ENCODE measurements around the gene TRAK2.
"Not testable (repeated sequence)": the region's sequence is repeated elsewhere in the genome, so short reads cannot be mapped to it uniquely, and the experiment has no call there.

The TRAK2 gene

DNA sequence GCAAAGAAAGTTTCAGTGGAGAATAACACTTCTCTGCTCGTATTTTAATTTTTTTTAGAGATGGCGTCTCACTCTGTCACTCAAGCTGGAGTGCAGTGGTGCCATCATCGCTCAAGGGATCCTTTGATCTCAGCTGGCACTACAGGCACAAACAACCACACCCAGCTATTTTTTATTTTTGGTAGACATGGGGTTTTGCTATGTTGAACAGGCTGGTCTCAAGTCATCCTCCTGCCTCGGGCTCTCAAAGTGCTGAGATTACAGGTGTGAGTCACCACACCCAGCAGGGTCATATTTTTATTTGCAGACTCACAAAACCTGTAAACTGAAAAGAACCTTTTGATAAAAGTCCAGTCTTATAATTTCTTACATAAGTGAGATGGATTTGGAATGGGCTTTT, 2.6 kb downstream of the TRAK2 start:
- DNase-seq (ENCODE audit: low spot score), result no peak

DNA sequence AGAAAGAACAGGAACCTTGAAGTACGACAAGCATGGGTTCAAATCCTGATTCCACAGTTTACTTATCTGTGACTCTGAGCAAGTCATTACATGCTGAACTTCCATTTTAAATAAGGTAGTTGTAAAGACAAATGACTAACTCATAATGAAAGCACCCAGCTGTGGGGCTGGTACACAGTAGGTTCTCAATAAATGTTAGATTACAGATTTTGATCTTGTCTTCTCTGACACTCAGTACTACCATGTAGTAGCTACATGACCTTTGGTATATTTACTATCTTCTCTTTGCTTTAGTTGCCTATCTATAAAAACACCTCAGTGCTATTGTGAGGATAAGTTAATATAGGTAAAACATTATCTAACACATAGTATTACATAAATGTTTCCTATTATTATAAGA, 3.2 kb downstream of the TRAK2 start:
- DNase-seq (ENCODE audit: low spot score), result no peak

DNA sequence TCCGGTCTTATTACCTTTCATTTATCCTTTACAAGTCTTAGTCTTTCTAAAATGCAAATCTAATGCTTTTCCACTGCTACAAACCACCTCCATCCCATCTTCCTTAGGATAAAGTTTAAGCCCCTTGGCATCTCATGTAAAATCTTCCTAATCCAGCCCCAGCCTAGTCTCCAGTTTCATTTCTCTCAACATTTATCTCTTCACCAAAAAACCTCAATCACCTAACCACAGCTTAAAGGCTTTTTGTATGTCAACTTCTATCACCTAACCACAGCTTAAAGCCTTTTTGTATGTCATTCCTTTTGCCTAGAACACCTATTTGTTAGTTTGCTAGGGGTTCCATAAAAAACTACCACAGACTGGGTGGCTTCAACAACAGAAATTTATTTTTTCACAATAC, 4.2 kb downstream of the TRAK2 start:
- no peak for DNase-seq (ENCODE audit: low spot score)

DNA sequence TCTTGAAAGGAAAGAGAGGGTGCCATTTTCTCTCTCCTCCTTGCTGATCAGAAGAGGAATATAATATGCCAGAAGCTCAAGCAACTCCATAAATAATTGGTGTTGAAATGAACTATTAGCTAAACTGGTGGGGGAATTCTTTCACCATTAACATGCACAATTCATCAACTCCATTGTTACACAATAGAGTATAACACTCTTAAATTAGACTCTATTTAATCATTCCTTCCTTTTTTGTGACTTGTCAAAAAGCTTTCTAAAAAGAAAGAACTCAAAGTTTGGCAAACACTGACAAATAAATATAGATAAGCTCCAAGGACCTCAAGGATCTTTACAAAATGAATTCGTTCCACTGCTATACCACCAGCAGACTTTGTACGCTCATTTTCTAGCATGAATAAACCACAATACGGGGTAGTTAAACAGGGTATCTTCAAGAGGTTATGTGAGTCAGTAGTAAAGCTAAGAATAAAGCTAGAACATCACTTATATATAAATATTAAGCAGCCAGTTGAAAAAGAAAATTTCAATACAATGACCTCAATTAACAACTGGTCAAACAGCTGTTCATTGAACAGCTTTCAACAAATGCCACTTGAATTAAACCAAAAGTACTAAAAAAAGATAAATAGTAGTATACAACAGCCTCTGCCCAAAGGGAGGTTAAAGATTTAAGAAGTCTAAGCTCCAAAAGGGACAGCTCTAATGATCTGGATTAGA, 6.4 kb downstream of the TRAK2 start:
- DNase-seq (ENCODE audit: low spot score), result no peak

DNA sequence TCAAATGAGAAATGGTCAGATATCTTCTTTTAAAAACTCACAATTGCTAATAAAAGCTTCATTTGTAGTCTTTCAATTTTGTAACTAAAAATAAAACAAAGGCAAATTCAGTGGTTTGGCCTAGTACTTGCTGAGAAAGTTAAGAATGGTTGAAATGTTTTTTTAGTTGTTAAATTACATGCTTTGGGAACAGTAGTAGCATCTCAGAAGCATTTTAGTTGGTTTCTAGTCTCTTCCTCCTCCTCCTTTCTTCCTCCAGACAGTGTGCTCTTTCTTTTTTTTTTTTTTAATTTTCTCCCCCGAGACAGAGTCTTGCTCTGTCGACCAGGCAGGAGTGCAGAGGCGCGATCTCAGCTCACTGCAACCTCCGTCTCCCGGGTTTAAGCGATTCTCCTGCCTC, 9.8 kb downstream of the TRAK2 start:
- no peak for DNase-seq (ENCODE audit: low spot score)

DNA sequence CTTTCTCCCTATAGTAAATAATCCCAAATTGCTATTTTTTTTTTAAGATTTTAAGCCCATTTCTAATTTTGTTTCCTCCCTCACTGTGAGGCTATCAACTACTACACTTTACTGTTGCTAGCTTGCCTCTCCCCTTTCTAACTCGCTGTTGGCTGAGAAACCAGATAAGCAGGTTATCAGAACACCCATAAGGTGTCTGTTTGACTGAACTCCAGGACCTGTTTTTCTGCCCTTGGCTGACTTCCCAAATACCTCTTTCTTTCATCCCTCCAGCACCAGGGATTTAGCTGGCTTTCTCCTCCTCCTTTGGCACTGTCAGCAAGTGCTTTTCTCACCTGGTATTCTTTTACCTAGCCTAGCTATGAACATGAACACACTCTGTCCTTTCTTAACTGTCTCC, 11.1 kb downstream of the TRAK2 start:
- DNase-seq (ENCODE audit: low spot score), result no peak

DNA sequence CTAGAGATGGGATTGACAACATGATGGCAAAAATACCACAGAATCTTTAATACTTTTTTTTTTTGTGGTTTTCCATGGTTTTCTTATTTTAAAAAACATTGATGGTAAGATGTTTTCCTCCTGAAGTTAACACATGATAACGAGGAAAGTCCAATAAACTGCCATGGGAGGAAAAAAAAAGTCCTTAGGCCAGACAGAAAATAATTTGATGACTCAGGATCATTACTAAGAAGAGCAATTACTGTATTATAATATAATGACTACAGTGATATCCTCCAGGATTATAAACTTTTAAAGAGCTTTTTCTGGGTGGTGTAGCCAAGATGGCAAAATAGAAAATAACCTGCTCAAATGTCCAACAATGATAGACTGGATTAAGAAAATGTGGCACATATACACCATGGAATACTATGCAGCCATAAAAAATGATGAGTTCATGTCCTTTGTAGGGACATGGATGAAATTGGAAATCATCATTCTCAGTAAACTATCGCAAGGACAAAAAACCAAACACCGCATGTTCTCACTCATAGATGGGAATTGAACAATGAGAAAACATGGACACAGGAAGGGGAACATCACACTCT, 11.8 kb downstream of the TRAK2 start:
- not testable (repeated sequence) for DNase-seq (ENCODE audit: low spot score)

DNA sequence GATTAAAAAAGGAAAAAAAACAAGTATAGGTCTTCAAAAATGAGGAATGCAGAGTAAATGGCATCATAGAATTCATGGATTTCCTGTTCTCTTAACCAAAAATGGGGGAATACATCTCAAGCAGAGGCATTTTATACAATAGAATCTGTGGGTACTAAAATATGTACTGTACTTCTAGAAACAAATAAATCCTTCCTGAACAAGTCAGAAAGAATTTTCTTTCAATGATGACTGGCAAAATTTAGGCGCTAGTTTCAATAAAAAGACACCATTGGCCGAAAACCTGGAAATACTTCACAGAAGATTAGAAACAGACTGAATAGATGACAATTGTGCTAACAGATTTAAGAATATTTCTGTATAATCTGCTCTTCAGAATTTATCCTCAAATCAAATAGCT, 15.1 kb downstream of the TRAK2 start:
- no peak for DNase-seq (ENCODE audit: low spot score)

DNA sequence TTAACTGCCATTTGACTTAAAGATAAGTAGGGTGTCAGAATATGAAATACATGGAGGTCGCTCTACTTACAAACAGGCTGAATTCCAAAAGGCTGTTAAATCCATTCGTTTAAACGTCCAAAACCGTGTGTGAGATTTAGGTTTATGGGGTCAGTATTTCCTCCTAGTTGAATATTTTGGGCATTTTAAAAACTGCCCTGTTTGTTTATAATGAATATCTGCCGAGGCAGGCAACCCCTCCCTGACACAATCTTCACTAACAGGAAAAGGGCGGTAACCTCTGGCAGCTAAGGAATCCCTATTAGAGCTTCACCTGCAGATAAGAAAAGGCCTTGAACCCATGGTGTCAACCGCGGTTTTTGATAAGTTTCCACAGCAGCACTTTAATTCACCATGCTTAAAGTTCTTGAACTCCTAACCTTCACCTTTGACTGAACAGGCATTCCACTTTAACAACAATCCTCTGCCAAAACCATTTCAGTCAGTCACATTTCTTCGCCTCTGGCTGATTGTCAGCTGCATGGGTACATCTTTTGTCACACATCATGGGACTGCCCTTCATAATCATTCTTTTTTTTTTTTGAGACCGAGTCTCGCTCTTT, 17.8 kb downstream of the TRAK2 start:
- DNase-seq (ENCODE audit: low spot score), result no peak

DNA sequence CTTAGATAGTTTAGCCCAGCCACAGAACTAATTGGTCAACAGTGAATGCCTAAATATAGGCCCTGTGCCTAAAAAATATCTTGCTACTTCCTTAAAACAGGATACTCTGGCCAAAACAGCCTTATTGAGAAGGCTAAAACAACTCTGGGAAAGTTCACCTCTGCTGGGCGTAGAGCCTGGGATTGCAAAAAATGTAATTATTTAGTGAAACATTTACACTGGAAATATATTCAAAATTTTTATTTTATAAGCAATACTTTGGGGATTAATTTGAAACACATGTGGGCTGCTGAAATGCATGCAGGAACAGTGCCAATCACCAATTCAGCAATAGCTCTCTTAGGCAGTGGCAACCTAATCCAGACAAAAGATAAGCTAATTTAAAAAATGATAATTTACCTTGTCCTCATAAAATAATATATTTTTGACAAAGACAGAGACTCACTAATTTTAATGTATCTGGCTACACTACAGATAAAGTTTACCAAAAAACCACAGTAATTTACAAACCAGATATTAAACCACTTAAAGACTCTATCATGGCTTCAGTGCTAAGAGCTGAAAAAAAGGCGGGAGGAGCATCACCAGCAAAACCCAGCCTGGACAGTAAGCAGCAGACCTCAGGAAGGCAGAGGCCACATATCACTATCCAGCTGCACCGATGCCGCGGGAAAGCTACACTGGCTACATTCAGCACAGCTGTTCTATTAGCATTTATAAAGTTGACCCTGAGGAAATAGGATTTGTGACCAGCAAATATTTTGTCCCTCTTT, 18.5 kb downstream of the TRAK2 start:
- peak; percentile 22 for DNase-seq (ENCODE audit: low spot score)

DNA sequence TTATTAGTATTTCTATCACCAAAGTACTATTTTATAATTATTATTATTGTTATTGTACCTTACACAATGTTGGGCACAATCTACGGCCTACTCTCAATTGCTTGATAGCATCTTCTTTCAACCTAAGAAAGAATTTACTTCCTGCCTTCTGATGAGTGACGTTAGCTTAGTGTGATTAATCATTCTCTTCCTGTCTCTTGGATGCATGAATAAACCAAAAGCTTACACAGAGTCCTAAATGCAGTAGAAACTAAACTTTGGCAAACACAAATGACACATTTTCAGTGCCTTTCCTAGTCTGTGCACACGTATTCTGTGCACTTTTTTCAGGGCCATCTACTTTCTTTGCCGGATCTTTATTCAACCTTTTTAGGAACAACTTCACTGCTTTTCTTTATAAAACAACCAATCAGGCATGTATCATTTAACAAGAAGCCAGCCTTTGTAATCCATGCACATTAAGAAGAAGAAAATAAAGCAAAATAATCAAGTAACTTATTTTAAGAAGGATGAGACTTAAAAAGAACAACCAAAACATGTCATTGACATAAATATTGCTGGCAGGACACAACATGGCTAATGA, 19.1 kb downstream of the TRAK2 start:
- DNase-seq (ENCODE audit: low spot score), result peak; percentile 82

DNA sequence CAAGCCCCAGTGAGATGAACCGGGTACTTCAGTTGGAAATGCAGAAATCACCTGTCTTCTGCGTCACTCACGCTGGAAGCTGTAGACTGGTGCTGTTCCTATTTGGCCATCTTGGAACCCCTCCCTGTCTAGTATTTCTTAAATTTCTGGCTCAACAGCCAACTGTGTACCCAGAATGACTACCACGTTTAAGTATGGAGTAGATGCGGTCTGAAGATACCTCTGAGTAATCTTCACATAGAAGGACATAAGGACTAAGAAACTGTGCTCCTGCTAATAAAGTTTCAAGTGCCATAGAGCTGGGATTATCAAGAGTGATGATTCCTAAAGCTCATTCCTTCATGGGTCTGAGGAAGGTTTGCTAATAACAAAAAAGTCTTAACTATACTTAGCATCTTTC, 20.4 kb downstream of the TRAK2 start:
- no peak for DNase-seq (ENCODE audit: low spot score)

DNA sequence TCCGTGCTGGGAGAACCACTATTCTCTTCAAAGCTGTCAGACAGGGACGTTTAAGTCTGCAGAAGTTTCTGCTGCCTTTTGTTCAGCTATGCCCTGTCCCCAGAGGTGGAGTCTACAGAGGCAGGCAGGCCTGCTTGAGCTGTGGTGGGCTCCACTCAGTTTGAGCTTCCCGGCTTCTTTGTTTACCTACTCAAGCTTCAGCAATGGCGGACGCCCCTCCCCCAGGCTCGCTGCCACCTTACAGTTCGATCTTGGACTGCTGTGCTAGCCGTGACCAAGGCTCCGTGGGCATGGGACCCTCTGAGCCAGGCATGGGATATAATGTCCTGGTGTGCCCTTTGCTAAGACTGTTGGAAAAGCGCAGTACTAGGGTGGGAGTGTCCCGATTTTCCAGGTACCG, 20.9 kb downstream of the TRAK2 start:
- DNase-seq (ENCODE audit: low spot score), result not testable (repeated sequence)

DNA sequence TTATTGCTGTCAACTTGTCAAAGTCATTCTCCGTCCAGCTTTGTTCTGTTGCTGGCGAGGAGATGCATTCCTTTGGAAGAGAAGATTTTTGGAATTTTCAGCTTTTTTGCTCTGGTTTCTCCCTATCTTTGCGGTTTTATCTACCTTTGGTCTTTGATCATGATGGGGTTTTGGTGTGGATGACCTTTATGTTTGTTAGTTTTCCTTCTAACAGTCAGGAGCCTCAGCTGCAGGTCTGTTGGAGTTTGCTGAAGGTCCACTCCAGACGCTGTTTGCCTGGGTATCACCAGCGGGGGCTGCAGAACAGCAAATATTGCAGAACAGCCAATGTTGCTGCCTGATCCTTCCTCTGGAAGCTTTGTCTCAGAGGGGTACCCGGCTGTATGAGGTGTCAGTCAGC, 21.4 kb downstream of the TRAK2 start:
- DNase-seq (ENCODE audit: low spot score), result not testable (repeated sequence)

DNA sequence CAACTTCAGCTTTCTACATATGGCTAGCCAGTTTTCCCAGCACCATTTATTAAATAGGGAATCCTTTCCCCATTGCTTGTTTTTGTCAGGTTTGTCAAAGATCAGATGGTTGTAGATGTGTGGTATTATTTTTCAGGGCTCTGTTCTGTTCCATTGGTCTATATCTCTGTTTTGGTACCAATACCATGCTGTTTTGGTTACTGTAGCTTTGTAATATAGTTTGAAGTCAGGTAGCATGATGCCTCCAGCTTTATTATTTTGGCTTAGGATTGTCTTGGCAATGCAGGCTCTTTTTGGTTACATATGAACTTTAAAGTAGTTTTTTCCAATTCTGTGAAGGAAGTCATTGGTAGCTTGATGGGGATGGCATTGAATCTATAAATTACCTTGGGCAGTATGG, 22.9 kb downstream of the TRAK2 start:
- DNase-seq (ENCODE audit: low spot score), result not testable (repeated sequence)

DNA sequence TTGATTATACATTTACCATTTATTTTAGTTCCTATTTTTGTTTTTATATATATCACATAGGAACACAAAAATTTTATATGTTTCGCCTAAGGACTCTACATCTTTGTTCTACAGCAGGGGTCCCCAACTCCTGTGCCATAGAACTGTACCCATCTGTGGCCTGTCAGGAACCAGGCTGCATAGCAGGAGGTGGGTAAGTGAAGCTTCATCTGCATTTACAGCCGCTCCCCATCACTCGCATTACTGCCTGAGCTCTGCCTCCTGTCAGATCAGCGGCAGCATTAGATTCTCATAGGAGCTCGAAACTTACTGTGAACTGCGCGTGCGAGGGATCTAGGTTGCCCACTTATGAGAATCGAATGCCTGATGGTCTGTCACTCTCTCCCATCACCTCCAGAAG, 25.3 kb downstream of the TRAK2 start:
- no peak for DNase-seq (ENCODE audit: low spot score)

DNA sequence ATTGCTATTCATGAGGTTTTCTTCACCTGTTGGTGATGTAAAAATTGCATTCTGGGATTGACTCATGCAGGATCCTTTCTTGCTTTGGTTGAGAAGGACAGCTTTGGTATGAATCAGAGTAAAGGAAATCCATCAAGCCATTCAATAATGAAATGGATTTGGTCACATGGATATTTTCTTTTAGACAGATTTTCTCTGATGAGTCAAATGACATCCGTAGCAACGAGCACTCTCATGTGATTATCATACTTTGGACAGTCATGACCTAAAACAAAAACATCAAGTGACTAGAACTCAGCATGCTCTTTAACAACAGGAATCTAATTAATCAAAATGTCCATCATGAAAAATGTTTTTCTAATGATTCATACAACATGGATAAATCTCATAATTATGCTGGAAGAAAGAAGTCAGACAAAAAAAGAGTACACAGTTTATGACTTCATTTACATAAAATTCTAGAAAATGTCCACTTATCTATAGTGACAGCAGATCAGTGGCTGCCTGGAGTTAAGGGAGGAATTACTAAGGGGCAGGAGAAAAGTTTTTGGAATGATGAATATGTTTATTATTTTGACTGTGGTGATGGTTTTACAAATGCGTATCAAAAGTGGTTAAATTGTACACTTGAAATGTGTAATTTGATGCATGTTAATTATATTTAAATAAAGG, 30.7 kb downstream of the TRAK2 start:
- peak; percentile 82 for DNase-seq (ENCODE audit: low spot score)

DNA sequence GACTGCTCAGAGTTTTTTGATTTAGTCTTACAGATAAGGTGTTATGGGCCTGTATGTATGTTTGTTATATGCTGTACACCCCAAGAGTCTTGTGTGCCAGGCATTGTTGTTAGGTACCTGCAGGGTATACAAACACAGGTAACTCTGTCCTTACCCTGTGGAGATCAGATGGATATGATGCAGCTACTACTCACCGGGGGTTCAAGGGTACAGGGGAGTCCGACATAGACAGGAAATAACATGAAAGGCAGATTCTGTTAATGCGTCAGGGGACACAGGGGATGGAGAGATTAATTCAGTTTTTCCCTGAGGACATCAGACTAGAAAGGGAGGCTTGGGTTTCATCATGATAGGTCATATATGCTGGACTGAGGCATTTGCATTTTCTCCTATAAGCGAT, 31.3 kb downstream of the TRAK2 start:
- no peak for DNase-seq (ENCODE audit: low spot score)

DNA sequence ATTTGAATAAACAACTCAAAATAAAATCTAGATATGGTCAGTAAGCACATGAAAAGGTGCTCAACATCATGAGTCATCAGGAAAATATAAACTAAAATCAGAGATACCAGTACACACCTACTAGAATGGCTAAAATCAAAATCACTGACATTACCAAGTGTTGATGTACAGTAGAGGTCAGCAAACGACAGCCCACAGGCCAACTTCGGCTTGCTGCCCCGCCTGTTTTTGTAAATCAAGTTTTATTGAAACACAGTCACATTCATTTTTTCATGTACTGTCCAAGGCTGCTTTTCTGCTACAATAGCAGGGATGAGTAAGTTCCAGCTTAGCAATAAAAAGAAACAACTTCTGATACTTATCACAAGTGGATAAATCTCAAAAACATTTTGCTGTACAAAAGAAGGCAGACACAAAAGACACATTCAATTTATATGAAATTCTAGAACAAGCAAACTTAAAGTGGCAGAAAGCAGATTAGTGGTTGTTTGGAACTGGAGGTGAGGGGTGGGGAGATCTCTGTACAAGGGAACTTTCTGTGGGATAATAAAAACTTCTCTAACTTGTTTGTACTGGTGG, 32.1 kb downstream of the TRAK2 start:
- no peak for DNase-seq (ENCODE audit: low spot score)

DNA sequence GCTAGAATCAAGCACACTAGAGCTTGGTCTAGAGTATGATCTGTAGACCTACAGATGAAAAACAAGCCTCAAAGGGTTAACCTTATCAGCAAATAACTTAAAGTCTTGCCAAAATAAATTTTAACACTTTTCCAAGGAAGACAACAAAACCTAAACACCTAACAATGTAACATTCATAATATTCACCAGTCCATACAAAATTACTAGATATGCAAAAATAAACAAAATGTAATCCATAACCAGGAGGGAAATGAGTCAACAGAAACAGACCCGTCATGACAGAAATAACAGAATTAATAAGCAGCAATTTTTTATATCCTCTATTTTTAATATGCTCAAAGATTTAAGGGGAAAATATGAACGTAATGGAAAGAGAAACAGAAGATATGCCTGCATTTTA, 36.1 kb downstream of the TRAK2 start:
- peak; percentile 18 for DNase-seq (ENCODE audit: low spot score)

Measured in kidney capillary endothelial cell (primary cell).